Erythroblast (primary cell): Measurements from ENCODE around the gene NELL1.

ENCODE experiments used
- GATA1 ChIP-seq: IDR thresholded peaks from 2 replicates; pipeline ENCODE4 v1.6.1; 2011; ENCODE audit warnings: low read depth, mild to moderate bottlenecking, control low read depth, low read length, moderate library complexity
- POLR2A ChIP-seq: IDR thresholded peaks from 2 replicates; pipeline ENCODE4 v1.6.1; 2011; ENCODE audit warnings: mild to moderate bottlenecking, low read length

- TF ChIP-seq POLR2A (no peak), GATA1 (no peak)
These were observed 942.9 kb downstream of the NELL1 start for GRCh38 chr11:21612326-21612725.
